Ishikawa (cell line): ENCODE measurements around the gene SPINK13.

Experiments
- EP300 ChIP-seq: IDR thresholded peaks from 2 replicates; pipeline ENCODE4 v1.6.1; 2012; ENCODE audit warnings: borderline replicate concordance
- FOXM1 ChIP-seq: IDR thresholded peaks from 2 replicates; pipeline ENCODE4 v1.6.1; 2012; ENCODE audit warnings: low read depth, borderline replicate concordance
- RAD21 ChIP-seq: IDR thresholded peaks from 2 replicates; pipeline ENCODE4 v1.6.1; 2012; ENCODE audit warnings: low read depth
- TAF1 ChIP-seq: IDR thresholded peaks from 2 replicates; pipeline ENCODE4 v1.6.1; 2012; ENCODE audit warnings: low read depth, mild to moderate bottlenecking
- TF ChIP-seq, protein P1 (sequence below): IDR thresholded peaks from 2 replicates; pipeline ENCODE4 v1.6.1; 2012; ENCODE audit warnings: low read depth, mild to moderate bottlenecking
- TF ChIP-seq, protein P2 (sequence below): IDR thresholded peaks from 2 replicates; pipeline ENCODE4 v1.6.1; 2012
- TF ChIP-seq, protein P3 (sequence below): IDR thresholded peaks from 2 replicates; pipeline ENCODE4 v1.6.1; 2012

GRCh38 chr5:148221508-148221907 is 47.1 kb upstream of the SPINK13 start:
- TF ChIP-seq, protein P1, sequence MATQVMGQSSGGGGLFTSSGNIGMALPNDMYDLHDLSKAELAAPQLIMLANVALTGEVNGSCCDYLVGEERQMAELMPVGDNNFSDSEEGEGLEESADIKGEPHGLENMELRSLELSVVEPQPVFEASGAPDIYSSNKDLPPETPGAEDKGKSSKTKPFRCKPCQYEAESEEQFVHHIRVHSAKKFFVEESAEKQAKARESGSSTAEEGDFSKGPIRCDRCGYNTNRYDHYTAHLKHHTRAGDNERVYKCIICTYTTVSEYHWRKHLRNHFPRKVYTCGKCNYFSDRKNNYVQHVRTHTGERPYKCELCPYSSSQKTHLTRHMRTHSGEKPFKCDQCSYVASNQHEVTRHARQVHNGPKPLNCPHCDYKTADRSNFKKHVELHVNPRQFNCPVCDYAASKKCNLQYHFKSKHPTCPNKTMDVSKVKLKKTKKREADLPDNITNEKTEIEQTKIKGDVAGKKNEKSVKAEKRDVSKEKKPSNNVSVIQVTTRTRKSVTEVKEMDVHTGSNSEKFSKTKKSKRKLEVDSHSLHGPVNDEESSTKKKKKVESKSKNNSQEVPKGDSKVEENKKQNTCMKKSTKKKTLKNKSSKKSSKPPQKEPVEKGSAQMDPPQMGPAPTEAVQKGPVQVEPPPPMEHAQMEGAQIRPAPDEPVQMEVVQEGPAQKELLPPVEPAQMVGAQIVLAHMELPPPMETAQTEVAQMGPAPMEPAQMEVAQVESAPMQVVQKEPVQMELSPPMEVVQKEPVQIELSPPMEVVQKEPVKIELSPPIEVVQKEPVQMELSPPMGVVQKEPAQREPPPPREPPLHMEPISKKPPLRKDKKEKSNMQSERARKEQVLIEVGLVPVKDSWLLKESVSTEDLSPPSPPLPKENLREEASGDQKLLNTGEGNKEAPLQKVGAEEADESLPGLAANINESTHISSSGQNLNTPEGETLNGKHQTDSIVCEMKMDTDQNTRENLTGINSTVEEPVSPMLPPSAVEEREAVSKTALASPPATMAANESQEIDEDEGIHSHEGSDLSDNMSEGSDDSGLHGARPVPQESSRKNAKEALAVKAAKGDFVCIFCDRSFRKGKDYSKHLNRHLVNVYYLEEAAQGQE, result no peak
- TF ChIP-seq EP300 (no peak), FOXM1 (no peak), RAD21 (no peak), TAF1 (no peak)
- TF ChIP-seq, protein P2, sequence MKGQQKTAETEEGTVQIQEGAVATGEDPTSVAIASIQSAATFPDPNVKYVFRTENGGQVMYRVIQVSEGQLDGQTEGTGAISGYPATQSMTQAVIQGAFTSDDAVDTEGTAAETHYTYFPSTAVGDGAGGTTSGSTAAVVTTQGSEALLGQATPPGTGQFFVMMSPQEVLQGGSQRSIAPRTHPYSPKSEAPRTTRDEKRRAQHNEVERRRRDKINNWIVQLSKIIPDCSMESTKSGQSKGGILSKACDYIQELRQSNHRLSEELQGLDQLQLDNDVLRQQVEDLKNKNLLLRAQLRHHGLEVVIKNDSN, result no peak
- TF ChIP-seq, protein P3, sequence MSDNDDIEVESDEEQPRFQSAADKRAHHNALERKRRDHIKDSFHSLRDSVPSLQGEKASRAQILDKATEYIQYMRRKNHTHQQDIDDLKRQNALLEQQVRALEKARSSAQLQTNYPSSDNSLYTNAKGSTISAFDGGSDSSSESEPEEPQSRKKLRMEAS, result no peak
